ENCODE results near the gene SYTL4. TPM values are rescaled to one million over a fixed set of nuclear protein-coding genes. Genes with fewer than 3 reads are reported as not detected.
A peak's percentile ranks its signal among the peaks of the same experiment; 100 is the strongest.

The SYTL4 gene
- total RNA-seq, 1 donor from 2014 or later, result 2.1 TPM

DNA sequence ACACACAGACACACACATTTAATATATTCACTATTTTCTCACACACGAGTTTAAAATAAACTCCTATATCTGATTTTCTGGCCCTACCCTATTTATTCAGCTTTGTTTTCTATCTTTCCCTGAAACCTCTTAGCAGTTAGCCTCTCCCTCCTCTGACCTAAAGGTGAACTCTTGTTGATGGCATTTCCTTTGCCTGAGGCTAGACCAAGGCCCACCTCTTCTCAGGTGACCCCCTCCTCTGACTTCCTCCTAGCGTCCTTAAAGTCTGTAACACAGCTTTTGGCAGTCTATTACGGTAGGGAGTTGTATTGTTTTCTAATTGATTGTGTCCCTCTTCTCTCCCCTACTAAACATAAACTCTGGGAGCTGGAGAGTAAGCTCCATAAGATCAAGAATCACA lies 89.6 kb downstream of the SYTL4 start:
- intact Hi-C loops (cut with DNase I), result no loop called here
- H3K4me3 ChIP-seq, result no peak overlapping the region
- H3K36me3 ChIP-seq, result no peaks in the 10 kb centered on the region
- TF ChIP-seq, protein P1, sequence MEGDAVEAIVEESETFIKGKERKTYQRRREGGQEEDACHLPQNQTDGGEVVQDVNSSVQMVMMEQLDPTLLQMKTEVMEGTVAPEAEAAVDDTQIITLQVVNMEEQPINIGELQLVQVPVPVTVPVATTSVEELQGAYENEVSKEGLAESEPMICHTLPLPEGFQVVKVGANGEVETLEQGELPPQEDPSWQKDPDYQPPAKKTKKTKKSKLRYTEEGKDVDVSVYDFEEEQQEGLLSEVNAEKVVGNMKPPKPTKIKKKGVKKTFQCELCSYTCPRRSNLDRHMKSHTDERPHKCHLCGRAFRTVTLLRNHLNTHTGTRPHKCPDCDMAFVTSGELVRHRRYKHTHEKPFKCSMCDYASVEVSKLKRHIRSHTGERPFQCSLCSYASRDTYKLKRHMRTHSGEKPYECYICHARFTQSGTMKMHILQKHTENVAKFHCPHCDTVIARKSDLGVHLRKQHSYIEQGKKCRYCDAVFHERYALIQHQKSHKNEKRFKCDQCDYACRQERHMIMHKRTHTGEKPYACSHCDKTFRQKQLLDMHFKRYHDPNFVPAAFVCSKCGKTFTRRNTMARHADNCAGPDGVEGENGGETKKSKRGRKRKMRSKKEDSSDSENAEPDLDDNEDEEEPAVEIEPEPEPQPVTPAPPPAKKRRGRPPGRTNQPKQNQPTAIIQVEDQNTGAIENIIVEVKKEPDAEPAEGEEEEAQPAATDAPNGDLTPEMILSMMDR (IDR thresholded peaks at IDR 0.05), result no peak
- H3K9me3 ChIP-seq, result no peaks in the 10 kb centered on the region
- no peak overlapping the region for H3K27ac ChIP-seq
- DNase-seq (ENCODE audit: low spot score in 2 of 2), result no peak
- H3K27me3 ChIP-seq, result no peaks in the 10 kb centered on the region
- H3K4me1 ChIP-seq, result peaks cover 0 to 6% of the 10 kb centered on the region in 2 donors

DNA sequence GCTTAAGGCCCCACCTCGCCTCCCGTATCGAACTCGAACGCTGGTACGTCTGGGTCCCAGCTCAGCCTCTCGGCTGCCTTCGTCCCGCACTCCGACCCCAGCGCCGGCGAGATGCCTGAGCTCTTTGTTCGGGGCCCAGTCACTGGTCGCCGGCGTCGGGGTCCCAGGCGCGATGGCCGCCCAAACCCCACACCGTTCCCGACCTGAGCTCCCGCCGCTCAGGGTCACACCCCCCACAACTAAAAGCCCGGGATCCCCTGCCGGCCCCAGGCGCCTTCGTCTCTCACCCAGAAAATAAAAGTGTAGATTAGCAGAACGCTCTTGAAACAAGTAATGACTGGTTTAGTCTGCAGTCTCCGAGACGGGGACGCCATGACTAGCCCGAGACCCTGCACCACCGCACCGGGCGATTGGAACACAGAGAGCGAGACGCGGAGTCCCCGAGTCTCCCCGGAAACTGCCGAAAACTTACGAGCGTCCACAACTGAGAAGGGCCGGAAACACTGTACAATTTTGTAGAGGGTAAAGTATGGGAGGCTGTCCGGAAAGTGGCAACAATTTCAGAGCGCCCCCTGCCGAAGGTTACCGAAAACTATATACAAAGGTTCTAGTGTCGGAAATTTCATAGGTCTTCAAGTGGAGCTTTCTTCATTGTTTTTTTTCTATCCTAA lies 95.5 kb downstream of the SYTL4 start, which contains the start of gene TSPAN6:
Gene TSPAN6, minus strand, starts transcription at position 486 of the 671 bp plus-strand sequence. Its CDS starts 112 bp downstream, at position 374.
- peak within 1 kb of the TSS; percentile 49 to 52 for H3K27ac ChIP-seq
- no peaks in the 10 kb centered on the region for H3K4me1 ChIP-seq
- intact Hi-C loops (cut with DNase I), result no loop called here
- no peaks in the 10 kb centered on the region for H3K36me3 ChIP-seq
- DNase-seq (ENCODE audit: low spot score in 2 of 2), result peak in 1 of 2 donors; percentile 85
- H3K27me3 ChIP-seq, result no peaks in the 10 kb centered on the region
- TF ChIP-seq, protein P1 (IDR thresholded peaks at IDR 0.05), result peak in 2 of 3 experiments; percentile 45 to 47
- H3K9me3 ChIP-seq, result no peaks in the 10 kb centered on the region
- H3K4me3 ChIP-seq, result peak within 1 kb of the TSS; percentile 56 to 67

DNA sequence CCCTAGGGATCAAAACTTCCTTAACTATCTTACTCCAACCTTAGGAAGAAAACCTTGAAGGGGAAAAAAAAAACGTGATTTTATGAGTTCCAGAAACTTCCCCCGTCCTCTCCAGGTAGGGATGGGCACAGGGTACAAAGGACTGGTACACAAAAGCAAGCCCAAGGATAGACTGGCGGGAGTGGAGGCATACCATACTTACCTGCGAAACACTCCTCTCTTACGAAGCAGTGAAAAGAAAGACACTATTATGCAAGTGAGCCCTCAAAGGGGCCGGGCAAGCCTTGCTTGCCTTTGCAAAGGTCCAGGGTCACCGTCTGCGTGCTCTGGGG lies 96.0 kb downstream of the SYTL4 start:
- Histone ChIP-seq H3K36me3 (no peaks in the 10 kb centered on the region), H3K27ac (peak overlapping the region; percentile 49 to 52), H3K9me3 (no peaks in the 10 kb centered on the region), H3K4me3 (peak overlapping the region; percentile 56 to 67), H3K4me1 (no peaks in the 10 kb centered on the region), H3K27me3 (no peaks in the 10 kb centered on the region)
- no peak for DNase-seq (ENCODE audit: low spot score in 2 of 2)
- TF ChIP-seq, protein P1 (IDR thresholded peaks at IDR 0.05), result no peak
- intact Hi-C loops (cut with DNase I), result no loop called here

DNA sequence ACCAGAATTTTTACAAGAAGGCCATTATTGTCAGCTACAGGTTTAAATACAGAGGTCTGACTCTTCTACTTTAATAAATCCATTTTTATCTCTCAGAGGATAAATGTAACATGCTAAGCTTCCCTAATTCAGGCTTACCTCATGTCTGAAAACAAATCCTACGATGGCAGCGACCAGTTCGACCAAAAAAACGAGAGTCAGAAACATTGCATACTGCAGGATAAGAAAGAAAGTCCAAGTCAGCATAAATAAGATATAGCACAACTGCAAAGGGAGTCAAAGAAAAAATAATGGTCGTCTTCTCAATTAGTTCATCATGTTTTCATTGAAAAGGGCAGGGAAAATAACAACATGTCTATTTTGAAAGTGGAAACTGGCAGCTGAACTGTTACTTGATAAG lies 96.9 kb downstream of the SYTL4 start:
- no peak for DNase-seq (ENCODE audit: low spot score in 2 of 2)
- Histone ChIP-seq H3K36me3 (no peaks in the 10 kb centered on the region), H3K27ac (no peak overlapping the region), H3K27me3 (no peaks in the 10 kb centered on the region), H3K4me3 (no peak overlapping the region), H3K9me3 (no peaks in the 10 kb centered on the region), H3K4me1 (no peaks in the 10 kb centered on the region)
- TF ChIP-seq, protein P1 (IDR thresholded peaks at IDR 0.05), result no peak
- intact Hi-C loops (cut with DNase I), result no loop called here

DNA sequence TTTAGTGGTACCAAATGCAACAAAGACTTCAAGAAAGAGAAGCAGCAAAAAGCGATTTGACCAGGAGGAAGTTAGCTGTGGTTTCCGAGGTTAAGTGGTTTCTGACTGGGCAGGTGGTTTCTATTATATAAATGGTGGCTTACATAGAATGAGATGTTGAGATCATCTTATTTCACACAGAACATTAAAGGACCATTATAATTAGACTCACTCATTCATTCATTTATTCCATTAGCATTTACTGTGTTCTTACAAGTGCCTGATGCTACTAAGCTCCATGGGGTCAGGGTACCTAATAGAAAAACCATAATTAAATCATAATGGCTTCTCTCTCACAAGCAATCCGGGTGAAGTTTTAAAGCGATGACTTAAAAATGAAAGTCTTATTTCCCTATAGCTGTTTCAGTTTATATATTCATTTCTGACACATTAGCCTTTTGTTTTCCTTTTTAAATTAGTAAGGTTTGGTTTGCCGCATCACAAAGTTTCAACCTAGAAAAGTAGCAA lies 105.9 kb downstream of the SYTL4 start:
- no peaks in the 10 kb centered on the region for H3K27me3 ChIP-seq
- intact Hi-C loops (cut with DNase I), result no loop called here
- no peak for DNase-seq (ENCODE audit: low spot score in 2 of 2)
- no peak overlapping the region for H3K27ac ChIP-seq
- H3K4me3 ChIP-seq, result no peak overlapping the region
- H3K9me3 ChIP-seq, result no peaks in the 10 kb centered on the region
- H3K36me3 ChIP-seq, result no peaks in the 10 kb centered on the region
- TF ChIP-seq, protein P1 (IDR thresholded peaks at IDR 0.05), result no peak
- no peaks in the 10 kb centered on the region for H3K4me1 ChIP-seq

Other genes with a start within 250 kb of the SYTL4 start
- not detected for gene TNMD, start 147.2 kb downstream of the SYTL4 start, total RNA-seq
- gene TSPAN6, start 95.3 kb downstream of the SYTL4 start, total RNA-seq, result 17.2 TPM
- 25.0 TPM for gene SRPX2, start 87.9 kb downstream of the SYTL4 start, total RNA-seq
- gene CSTF2, start 88.3 kb upstream of the SYTL4 start, total RNA-seq, result 1.1 TPM
- not detected for gene NOX1, start 142.2 kb upstream of the SYTL4 start, total RNA-seq
- not detected for gene XKRX, start 196.8 kb upstream of the SYTL4 start, total RNA-seq
- gene ARL13A, start 237.6 kb upstream of the SYTL4 start, total RNA-seq, result not detected

All from ascending aorta (tissue), 2 donors.